Upper lobe of right lung (tissue), 1 donor: ENCODE measurements around the gene GRK5. TPM values are rescaled to one million over a fixed set of nuclear protein-coding genes. Genes with fewer than 3 reads are reported as not detected.

Experiments
- ATAC-seq: fragments of 200-7000 bp; cut with Tn5 transposase; one replicate; pipeline ENCODE4 v1.9.1; 2020; ENCODE audit warnings: mild to moderate bottlenecking, moderate library complexity
- DNase-seq: peaks from one replicate; pipeline ENCODE4 v3.0.0-alpha.2; 2020
- H3K27ac ChIP-seq: fragments of 200-600 bp; one replicate; pipeline ENCODE4 v1.8.0; 2022
- H3K27me3 ChIP-seq: fragments of 200-600 bp; one replicate; pipeline ENCODE4 v1.8.0; 2022; ENCODE audit warnings: mild to moderate bottlenecking
- H3K36me3 ChIP-seq: fragments of 200-600 bp; one replicate; pipeline ENCODE4 v1.8.0; 2022
- H3K4me1 ChIP-seq: fragments of 200-600 bp; one replicate; pipeline ENCODE4 v1.8.0; 2022
- H3K4me3 ChIP-seq: fragments of 200-600 bp; one replicate; pipeline ENCODE4 v1.8.0; 2022; ENCODE audit warnings: mild to moderate bottlenecking
- H3K9me3 ChIP-seq: fragments of 200-600 bp; one replicate; pipeline ENCODE4 v1.8.0; 2022
- intact Hi-C: fragments of 100-400 bp; cut with DNase I; formaldehyde crosslinking; loops from one replicate; pipeline ENCODE4 v1.11.0; 2022
- total RNA-seq: library from RNA; stranded (reverse); fragmentation: NEBNext Ultra II Directional; extraction: Animal tissue kit (Norgen Biotek cat#: 25700); gene quantifications from one replicate; pipeline ENCODE4 v1.2.1, GENCODE V29; 2021
- TF ChIP-seq, protein P1 (sequence below): fragments of 200-600 bp; IDR thresholded peaks from one replicate; pipeline ENCODE4 v1.8.0; 2022; ENCODE audit warnings: antibody characterized with exemption
- donor health status: DM: no; HTN: yes; CAD: no; lungs with severe emphysema.

Gene GRK5
- total RNA-seq, 1 donor from 2014 or later = 83.5 TPM

DNA sequence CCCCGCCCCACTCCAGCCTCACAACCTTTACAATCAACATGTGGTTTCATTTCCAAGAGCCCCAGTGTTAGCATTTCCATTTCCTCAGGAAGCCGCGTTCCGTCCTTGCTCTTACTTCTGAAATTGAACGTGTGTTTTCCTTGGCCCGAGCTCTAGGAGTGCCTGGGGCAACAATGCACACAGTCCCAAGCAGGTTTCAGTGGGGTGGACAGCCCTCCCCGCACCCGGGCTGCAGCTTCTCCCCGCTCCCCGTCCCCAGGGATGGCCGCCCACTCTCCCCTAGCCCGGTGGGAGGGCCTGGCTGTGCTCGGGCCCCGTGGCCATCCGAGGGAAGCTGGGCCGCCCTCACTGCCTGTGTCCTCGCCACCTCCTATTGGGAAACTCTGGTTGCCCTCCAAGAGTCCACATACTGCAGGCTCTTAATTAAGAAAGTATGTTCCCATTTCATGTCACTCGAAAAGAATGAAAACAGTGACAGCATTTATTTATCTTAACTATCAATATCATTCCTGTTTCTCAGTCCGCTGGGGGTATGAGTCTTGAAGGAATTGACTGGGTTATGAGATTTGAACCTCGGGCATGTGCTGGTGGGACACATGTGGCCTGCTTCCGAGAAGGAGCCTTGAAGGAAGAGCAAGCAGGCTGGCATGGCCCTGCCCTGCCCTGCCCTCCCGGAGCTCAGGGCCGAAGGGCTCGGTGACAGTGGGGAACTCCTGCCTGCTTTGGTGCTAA, 163.8 kb downstream of the GRK5 start:
- intact Hi-C loops = no loop called here
- DNase-seq (peak; percentile 68), ATAC-seq (peak; percentile 57)
- H3K4me1 ChIP-seq = peaks cover 74% of the 10 kb centered on the region
- peak overlapping the region; percentile 85 for H3K27ac ChIP-seq
- TF ChIP-seq, protein P1, sequence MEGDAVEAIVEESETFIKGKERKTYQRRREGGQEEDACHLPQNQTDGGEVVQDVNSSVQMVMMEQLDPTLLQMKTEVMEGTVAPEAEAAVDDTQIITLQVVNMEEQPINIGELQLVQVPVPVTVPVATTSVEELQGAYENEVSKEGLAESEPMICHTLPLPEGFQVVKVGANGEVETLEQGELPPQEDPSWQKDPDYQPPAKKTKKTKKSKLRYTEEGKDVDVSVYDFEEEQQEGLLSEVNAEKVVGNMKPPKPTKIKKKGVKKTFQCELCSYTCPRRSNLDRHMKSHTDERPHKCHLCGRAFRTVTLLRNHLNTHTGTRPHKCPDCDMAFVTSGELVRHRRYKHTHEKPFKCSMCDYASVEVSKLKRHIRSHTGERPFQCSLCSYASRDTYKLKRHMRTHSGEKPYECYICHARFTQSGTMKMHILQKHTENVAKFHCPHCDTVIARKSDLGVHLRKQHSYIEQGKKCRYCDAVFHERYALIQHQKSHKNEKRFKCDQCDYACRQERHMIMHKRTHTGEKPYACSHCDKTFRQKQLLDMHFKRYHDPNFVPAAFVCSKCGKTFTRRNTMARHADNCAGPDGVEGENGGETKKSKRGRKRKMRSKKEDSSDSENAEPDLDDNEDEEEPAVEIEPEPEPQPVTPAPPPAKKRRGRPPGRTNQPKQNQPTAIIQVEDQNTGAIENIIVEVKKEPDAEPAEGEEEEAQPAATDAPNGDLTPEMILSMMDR = no peak
- no peak overlapping the region for H3K4me3 ChIP-seq
- H3K27me3 ChIP-seq = no peaks in the 10 kb centered on the region
- no peaks in the 10 kb centered on the region for H3K36me3 ChIP-seq
- H3K9me3 ChIP-seq = no peaks in the 10 kb centered on the region

DNA sequence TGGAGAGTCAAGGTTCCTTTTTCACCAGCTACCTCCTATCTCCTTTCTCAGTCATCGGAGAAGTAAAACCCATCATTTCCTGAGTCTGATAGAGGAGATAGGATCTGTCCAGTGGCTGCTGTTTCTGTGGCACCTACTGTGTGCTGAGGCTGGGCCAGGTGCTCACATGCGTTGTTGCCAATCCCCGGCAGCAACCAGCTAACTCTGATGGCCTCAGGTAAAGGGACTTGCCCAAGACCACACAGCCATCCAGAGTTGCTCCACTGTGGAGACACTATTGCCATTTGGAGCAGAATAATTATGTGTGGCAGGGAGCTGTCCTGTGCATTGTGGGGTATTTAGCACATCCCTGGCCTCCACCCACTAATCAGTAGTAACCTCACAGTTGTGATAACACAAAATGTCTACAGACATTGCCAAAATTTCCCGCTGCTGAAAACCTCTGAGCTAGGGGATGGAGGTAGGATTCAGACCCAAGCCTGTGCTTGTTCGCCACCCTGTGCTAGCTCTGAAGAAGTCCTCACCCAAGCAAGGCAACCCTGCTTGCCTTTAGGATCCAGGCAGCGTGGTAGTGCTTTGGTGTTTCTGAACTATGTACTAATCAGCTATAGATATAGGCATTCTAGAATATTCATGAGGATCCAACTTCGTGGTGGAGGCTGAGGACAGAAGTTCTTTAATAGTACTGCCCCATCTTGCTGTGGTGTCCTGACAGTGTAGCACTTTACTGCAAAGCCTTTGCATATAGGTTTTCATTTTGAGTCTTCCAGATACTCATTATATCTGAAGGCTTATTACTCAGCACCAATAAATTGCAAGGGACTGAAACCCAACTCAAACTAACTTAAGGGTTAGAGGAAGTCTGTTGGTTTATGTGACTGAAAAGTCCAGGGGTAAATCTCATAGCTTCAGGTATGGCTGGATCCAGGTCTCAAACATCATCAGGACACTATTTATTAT, 164.6 kb downstream of the GRK5 start:
- intact Hi-C loops = no loop called here
- peak; percentile 56 for DNase-seq
- Histone ChIP-seq H3K9me3 (no peaks in the 10 kb centered on the region), H3K27me3 (no peaks in the 10 kb centered on the region), H3K36me3 (no peaks in the 10 kb centered on the region), H3K4me1 (peaks cover 70% of the 10 kb centered on the region), H3K27ac (peak overlapping the region; percentile 85), H3K4me3 (no peak overlapping the region)
- no peak for ATAC-seq
- TF ChIP-seq, protein P1 = no peak

DNA sequence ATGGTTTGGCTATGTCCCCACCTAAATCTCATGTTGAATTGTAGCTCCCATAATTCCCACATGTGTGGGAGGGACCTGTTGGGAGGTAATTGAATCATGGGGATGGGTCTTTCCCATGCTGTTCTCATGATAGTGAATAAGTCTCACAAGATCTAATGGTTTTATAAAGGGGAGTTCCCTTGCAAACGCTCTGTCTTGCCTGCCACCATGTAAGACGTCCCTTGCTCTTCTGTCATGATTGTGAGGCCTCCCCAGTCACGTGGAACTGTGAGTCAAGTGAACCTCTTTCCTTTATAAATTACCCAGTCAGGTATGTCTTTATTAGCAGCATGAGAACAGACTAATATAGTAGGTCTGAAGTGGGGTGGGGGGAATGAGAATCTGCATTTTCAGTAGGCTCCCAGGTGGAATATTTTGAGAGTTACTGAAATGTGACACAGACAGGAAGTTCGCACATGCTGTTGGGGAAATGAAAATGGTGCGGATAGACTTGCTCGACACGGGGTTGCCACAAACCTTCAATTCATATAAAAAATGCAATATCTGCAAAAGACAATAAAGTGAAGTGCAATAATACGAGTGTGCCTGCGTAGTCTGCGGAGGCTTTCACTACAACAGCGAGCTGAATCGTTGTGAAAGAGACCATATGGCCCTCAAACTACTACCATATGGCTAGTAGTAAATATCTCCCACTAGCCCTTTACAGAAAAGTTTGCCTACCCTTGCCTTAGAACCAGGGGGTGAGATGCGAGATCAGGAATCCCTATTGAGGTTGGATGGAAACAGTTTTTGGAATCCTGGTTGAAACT, 166.1 kb downstream of the GRK5 start:
- Histone ChIP-seq H3K27ac (no peak overlapping the region), H3K4me1 (peaks cover 63% of the 10 kb centered on the region), H3K36me3 (no peaks in the 10 kb centered on the region), H3K9me3 (no peaks in the 10 kb centered on the region), H3K4me3 (no peak overlapping the region), H3K27me3 (no peaks in the 10 kb centered on the region)
- intact Hi-C loops = no loop called here
- ATAC-seq = no peak
- peak; percentile 7 for DNase-seq
- TF ChIP-seq, protein P1 = no peak

DNA sequence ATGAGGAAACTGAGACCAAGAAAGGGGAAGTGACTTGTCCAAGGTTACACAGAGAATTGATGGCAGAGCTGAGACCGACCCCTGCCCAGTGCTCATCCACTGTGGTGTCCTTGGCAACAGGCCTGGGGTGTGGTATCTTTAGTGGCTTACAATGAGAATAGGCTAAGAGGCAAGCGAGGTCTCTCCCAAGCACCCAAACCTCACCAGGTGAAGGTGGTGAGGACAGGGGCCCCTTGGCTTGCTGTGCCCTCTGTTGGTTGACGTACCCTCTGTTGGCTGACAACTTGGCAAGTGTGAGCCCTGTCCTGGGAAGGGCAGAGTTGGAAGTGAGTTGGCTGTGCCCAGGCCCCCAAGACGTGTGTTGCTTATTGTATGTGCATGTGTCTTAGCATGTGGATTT, 166.9 kb downstream of the GRK5 start:
- Histone ChIP-seq H3K4me1 (peaks cover 55% of the 10 kb centered on the region), H3K9me3 (no peaks in the 10 kb centered on the region), H3K4me3 (no peak overlapping the region), H3K27me3 (no peaks in the 10 kb centered on the region), H3K36me3 (no peaks in the 10 kb centered on the region), H3K27ac (no peak overlapping the region)
- DNase-seq (peak; percentile 18), ATAC-seq (no peak)
- TF ChIP-seq, protein P1 = no peak
- intact Hi-C loops = no loop called here

DNA sequence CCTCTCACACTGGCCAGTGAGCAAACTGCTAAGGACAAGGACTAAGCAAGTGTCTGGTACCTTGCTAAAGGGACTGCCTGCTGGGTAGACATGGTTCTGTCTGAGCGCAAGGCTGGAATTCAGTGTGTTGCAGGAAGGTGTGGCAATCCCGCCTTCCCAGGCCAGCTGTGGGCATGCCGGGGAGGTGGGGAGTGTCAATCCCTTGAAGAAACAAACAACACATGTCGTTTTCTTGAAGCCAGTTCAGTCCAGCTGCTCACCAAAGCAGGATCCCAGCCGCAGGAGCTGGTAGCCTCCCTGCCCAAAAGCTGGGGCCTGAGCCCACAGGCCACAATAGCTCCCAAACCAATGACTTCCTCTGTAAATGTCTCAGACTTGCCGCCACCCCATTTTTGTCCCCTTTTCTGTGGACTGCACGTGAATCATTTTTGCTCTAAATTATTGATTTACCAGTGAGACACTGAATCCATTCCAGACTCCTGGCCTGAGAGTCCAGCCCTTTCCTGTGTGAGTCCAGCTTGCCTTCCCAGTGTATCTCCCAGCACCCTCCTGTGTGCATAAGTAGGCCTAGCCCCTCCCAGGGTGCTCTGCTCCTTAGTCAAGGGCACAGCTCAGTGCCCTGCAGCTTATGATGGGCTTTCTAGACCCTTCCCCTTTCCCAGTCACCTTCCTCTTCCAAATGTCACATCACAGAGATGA, 168.4 kb downstream of the GRK5 start:
- peak overlapping the region; percentile 6 for H3K27ac ChIP-seq
- H3K36me3 ChIP-seq = no peaks in the 10 kb centered on the region
- H3K27me3 ChIP-seq = no peaks in the 10 kb centered on the region
- ATAC-seq = peak; percentile 59
- TF ChIP-seq, protein P1 = no peak
- intact Hi-C loops = no loop called here
- H3K4me3 ChIP-seq = no peak overlapping the region
- no peaks in the 10 kb centered on the region for H3K9me3 ChIP-seq
- peaks cover 42% of the 10 kb centered on the region for H3K4me1 ChIP-seq
- peak; percentile 64 for DNase-seq
